Activated CD4-positive, alpha-beta T cell treated with anti-CD3 and anti-CD28 coated beads, Interleukin-2, amount 10 ng/mL, durations not matched to agents 7 days and 5 days (primary cell): Measurements from ENCODE around the gene HOXB6. TPM values are rescaled to one million over a fixed set of nuclear protein-coding genes. Genes with fewer than 3 reads are reported as not detected.

Experiments
- CTCF ChIA-PET: fragments of 350-600 bp; sonication (Branson Sonifier 250); formaldehyde crosslinking; loops from one replicate; lab custom pipeline; 2021; ENCODE audit warnings: antibody characterized with exemption; lab: Charles Lee
- POLR2A ChIA-PET: fragments of 350-600 bp; sonication (Branson Sonifier 250); formaldehyde crosslinking; loops from one replicate; lab custom pipeline; 2021; ENCODE audit warnings: antibody characterized with exemption; lab: Charles Lee
- DNase-seq: peaks from one replicate; pipeline ENCODE4 v3.0.0-alpha.2; 2020
- H3K27ac Mint-ChIP-seq: one replicate; pipeline ENCODE4 v1.8.0; 2021; ENCODE audit warnings: mild to moderate bottlenecking, moderate library complexity, mixed read lengths
- H3K27me3 Mint-ChIP-seq: one replicate; pipeline ENCODE4 v1.8.0; 2021; ENCODE audit warnings: mixed read lengths
- H3K36me3 Mint-ChIP-seq: one replicate; pipeline ENCODE4 v1.8.0; 2021; ENCODE audit warnings: low read depth, mixed read lengths
- H3K4me1 Mint-ChIP-seq: one replicate; pipeline ENCODE4 v1.8.0; 2021; ENCODE audit warnings: mixed read lengths
- H3K4me3 Mint-ChIP-seq: one replicate; pipeline ENCODE4 v1.8.0; 2021; ENCODE audit warnings: mild to moderate bottlenecking, moderate library complexity, mixed read lengths
- H3K9me3 Mint-ChIP-seq: one replicate; pipeline ENCODE4 v1.8.0; 2021; ENCODE audit warnings: mixed read lengths
- total RNA-seq, 2 experiments: library from RNA; stranded (reverse); gene quantifications; one replicate each; pipeline ENCODE4 v1.2.3, GENCODE V29; 2021

HOXB6 gene
- total RNA-seq, 2 experiments from 2014 or later, result not detected

- H3K27me3 Mint-ChIP-seq, result peaks cover 43% of the 10 kb centered on the region
- no peak for DNase-seq
- no peak overlapping the region for H3K27ac Mint-ChIP-seq
- no peak overlapping the region for H3K4me3 Mint-ChIP-seq
- peaks cover 10% of the 10 kb centered on the region for H3K36me3 Mint-ChIP-seq
- H3K9me3 Mint-ChIP-seq, result no peaks in the 10 kb centered on the region
- ChIA-PET CTCF (no interaction called here), POLR2A (no interaction called here)
- peaks cover 40% of the 10 kb centered on the region for H3K4me1 Mint-ChIP-seq
These were observed 30.2 kb downstream of the HOXB6 start for GRCh38 chr17:48574505-48575065.

GRCh38 chr17:48571826-48572417 is 32.9 kb downstream of the HOXB6 start:
- Mint-ChIP-seq H3K9me3 (no peaks in the 10 kb centered on the region), H3K4me1 (peaks cover 26% of the 10 kb centered on the region), H3K27ac (no peak overlapping the region), H3K4me3 (no peak overlapping the region), H3K36me3 (peaks cover 4% of the 10 kb centered on the region), H3K27me3 (peaks cover 41% of the 10 kb centered on the region)
- no peak for DNase-seq
- ChIA-PET CTCF (no interaction called here), POLR2A (no interaction called here)

- CTCF ChIA-PET, result no interaction called here
- Mint-ChIP-seq H3K4me1 (peaks cover 21% of the 10 kb centered on the region), H3K9me3 (no peaks in the 10 kb centered on the region), H3K36me3 (peaks cover 4% of the 10 kb centered on the region), H3K4me3 (no peak overlapping the region), H3K27me3 (peaks cover 38% of the 10 kb centered on the region), H3K27ac (no peak overlapping the region)
- no peak for DNase-seq
- POLR2A ChIA-PET, result no interaction called here
These were observed 33.6 kb downstream of the HOXB6 start for GRCh38 chr17:48571024-48571818.

- ChIA-PET CTCF (interaction anchor here (1.4 kb wide), 1 partner anchor 9 kb away, joined by 4 read pairs; no protein-coding TSS in a partner anchor), POLR2A (no interaction called here)
- H3K27ac Mint-ChIP-seq, result no peak overlapping the region
- no peaks in the 10 kb centered on the region for H3K9me3 Mint-ChIP-seq
- peaks cover 38% of the 10 kb centered on the region for H3K27me3 Mint-ChIP-seq
- no peaks in the 10 kb centered on the region for H3K36me3 Mint-ChIP-seq
- H3K4me3 Mint-ChIP-seq, result no peak overlapping the region
- DNase-seq, result no peak
- H3K4me1 Mint-ChIP-seq, result peaks cover 15% of the 10 kb centered on the region
These were observed 34.3 kb downstream of the HOXB6 start for GRCh38 chr17:48570325-48571023.

- Mint-ChIP-seq H3K4me1 (peaks cover 10% of the 10 kb centered on the region), H3K27me3 (peaks cover 40% of the 10 kb centered on the region), H3K36me3 (no peaks in the 10 kb centered on the region), H3K9me3 (no peaks in the 10 kb centered on the region), H3K27ac (no peak overlapping the region), H3K4me3 (no peak overlapping the region)
- ChIA-PET CTCF (interaction anchor here (1.4 kb wide), 1 partner anchor 8 kb away, joined by 4 read pairs; no protein-coding TSS in a partner anchor), POLR2A (no interaction called here)
- DNase-seq, result no peak
These were observed 35.0 kb downstream of the HOXB6 start for GRCh38 chr17:48569674-48570324.

- peaks cover 43% of the 10 kb centered on the region for H3K27me3 Mint-ChIP-seq
- CTCF ChIA-PET, result interaction anchor here (1.4 kb wide), 1 partner anchor 7 kb away, joined by 4 read pairs; no protein-coding TSS in a partner anchor
- peaks cover 10% of the 10 kb centered on the region for H3K4me1 Mint-ChIP-seq
- DNase-seq, result no peak
- no peak overlapping the region for H3K4me3 Mint-ChIP-seq
- POLR2A ChIA-PET, result no interaction called here
- H3K9me3 Mint-ChIP-seq, result no peaks in the 10 kb centered on the region
- no peak overlapping the region for H3K27ac Mint-ChIP-seq
- no peaks in the 10 kb centered on the region for H3K36me3 Mint-ChIP-seq
These were observed 35.6 kb downstream of the HOXB6 start for GRCh38 chr17:48569240-48569582.

GRCh38 chr17:48568499-48569239 is 36.1 kb downstream of the HOXB6 start:
- no peaks in the 10 kb centered on the region for H3K9me3 Mint-ChIP-seq
- H3K27ac Mint-ChIP-seq, result no peak overlapping the region
- DNase-seq, result no peak
- ChIA-PET POLR2A (no interaction called here), CTCF (interaction anchor here (0.6 to 2.1 kb wide), 3 partner anchors 19 to 63 kb away, joined by 3 to 8 read pairs (median 5); no protein-coding TSS in a partner anchor)
- H3K36me3 Mint-ChIP-seq, result no peaks in the 10 kb centered on the region
- no peak overlapping the region for H3K4me3 Mint-ChIP-seq
- H3K4me1 Mint-ChIP-seq, result peaks cover 10% of the 10 kb centered on the region
- peaks cover 45% of the 10 kb centered on the region for H3K27me3 Mint-ChIP-seq

GRCh38 chr17:48567646-48568354 is 37.0 kb downstream of the HOXB6 start:
- no peak overlapping the region for H3K27ac Mint-ChIP-seq
- ChIA-PET CTCF (interaction anchor here (0.8 to 2.1 kb wide), 3 partner anchors 20 to 217 kb away, joined by 3 to 8 read pairs (median 3); no protein-coding TSS in a partner anchor), POLR2A (no interaction called here)
- H3K4me1 Mint-ChIP-seq, result peaks cover 4% of the 10 kb centered on the region
- H3K36me3 Mint-ChIP-seq, result no peaks in the 10 kb centered on the region
- H3K4me3 Mint-ChIP-seq, result no peak overlapping the region
- no peaks in the 10 kb centered on the region for H3K9me3 Mint-ChIP-seq
- no peak for DNase-seq
- peaks cover 48% of the 10 kb centered on the region for H3K27me3 Mint-ChIP-seq

- Mint-ChIP-seq H3K27ac (no peak overlapping the region), H3K36me3 (no peaks in the 10 kb centered on the region), H3K4me3 (no peak overlapping the region), H3K4me1 (peaks cover 4% of the 10 kb centered on the region), H3K27me3 (peaks cover 49% of the 10 kb centered on the region), H3K9me3 (no peaks in the 10 kb centered on the region)
- DNase-seq, result no peak
- CTCF ChIA-PET, result interaction anchor here (0.8 to 2.1 kb wide), 2 partner anchors 21 to 216 kb away, joined by 3 to 8 read pairs; no protein-coding TSS in a partner anchor
- POLR2A ChIA-PET, result no interaction called here
These were observed 37.6 kb downstream of the HOXB6 start for GRCh38 chr17:48567209-48567608.

GRCh38 chr17:48566717-48567116 is 38.1 kb downstream of the HOXB6 start:
- POLR2A ChIA-PET, result no interaction called here
- H3K4me3 Mint-ChIP-seq, result no peak overlapping the region
- H3K4me1 Mint-ChIP-seq, result peaks cover 5% of the 10 kb centered on the region
- CTCF ChIA-PET, result interaction anchor here (0.7 to 2.1 kb wide), 3 partner anchors 21 to 555 kb away, joined by 3 to 8 read pairs (median 3); no protein-coding TSS in a partner anchor
- no peaks in the 10 kb centered on the region for H3K36me3 Mint-ChIP-seq
- H3K27ac Mint-ChIP-seq, result no peak overlapping the region
- peaks cover 45% of the 10 kb centered on the region for H3K27me3 Mint-ChIP-seq
- no peak for DNase-seq
- H3K9me3 Mint-ChIP-seq, result no peaks in the 10 kb centered on the region

GRCh38 chr17:48565925-48566710 is 38.7 kb downstream of the HOXB6 start:
- H3K4me1 Mint-ChIP-seq, result peaks cover 6% of the 10 kb centered on the region
- ChIA-PET POLR2A (no interaction called here), CTCF (interaction anchor here (0.7 kb wide), 1 partner anchor 555 kb away, joined by 3 read pairs; no protein-coding TSS in a partner anchor)
- H3K27ac Mint-ChIP-seq, result no peak overlapping the region
- H3K36me3 Mint-ChIP-seq, result no peaks in the 10 kb centered on the region
- H3K27me3 Mint-ChIP-seq, result peaks cover 39% of the 10 kb centered on the region
- H3K4me3 Mint-ChIP-seq, result no peak overlapping the region
- no peaks in the 10 kb centered on the region for H3K9me3 Mint-ChIP-seq
- no peak for DNase-seq
